ENCODE data around the gene AKT1S1. TPM values are rescaled to one million over a fixed set of nuclear protein-coding genes. Genes with fewer than 3 reads are reported as not detected.
A peak's percentile ranks its signal among the peaks of the same experiment; 100 is the strongest.

The AKT1S1 gene
- total and polyA plus RNA-seq, 2 of the 13 experiments (the other 11 are each of a cell fraction or from before 2014, with no cell fraction given): 13.5 to 27.8 TPM

- TF ChIP-seq, protein P1, sequence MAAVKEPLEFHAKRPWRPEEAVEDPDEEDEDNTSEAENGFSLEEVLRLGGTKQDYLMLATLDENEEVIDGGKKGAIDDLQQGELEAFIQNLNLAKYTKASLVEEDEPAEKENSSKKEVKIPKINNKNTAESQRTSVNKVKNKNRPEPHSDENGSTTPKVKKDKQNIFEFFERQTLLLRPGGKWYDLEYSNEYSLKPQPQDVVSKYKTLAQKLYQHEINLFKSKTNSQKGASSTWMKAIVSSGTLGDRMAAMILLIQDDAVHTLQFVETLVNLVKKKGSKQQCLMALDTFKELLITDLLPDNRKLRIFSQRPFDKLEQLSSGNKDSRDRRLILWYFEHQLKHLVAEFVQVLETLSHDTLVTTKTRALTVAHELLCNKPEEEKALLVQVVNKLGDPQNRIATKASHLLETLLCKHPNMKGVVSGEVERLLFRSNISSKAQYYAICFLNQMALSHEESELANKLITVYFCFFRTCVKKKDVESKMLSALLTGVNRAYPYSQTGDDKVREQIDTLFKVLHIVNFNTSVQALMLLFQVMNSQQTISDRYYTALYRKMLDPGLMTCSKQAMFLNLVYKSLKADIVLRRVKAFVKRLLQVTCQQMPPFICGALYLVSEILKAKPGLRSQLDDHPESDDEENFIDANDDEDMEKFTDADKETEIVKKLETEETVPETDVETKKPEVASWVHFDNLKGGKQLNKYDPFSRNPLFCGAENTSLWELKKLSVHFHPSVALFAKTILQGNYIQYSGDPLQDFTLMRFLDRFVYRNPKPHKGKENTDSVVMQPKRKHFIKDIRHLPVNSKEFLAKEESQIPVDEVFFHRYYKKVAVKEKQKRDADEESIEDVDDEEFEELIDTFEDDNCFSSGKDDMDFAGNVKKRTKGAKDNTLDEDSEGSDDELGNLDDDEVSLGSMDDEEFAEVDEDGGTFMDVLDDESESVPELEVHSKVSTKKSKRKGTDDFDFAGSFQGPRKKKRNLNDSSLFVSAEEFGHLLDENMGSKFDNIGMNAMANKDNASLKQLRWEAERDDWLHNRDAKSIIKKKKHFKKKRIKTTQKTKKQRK (IDR thresholded peaks at IDR 0.05; ENCODE audit: low read length): no peak
- no peak; the same call in 1 of the 2 replicates for TF ChIP-seq TOE1 (CRISPR knock-in tag; IDR thresholded peaks at IDR 0.05)
Observed at GRCh38 chr19:49876422-49877019, 634 bp downstream of the AKT1S1 start (continued).

DNA sequence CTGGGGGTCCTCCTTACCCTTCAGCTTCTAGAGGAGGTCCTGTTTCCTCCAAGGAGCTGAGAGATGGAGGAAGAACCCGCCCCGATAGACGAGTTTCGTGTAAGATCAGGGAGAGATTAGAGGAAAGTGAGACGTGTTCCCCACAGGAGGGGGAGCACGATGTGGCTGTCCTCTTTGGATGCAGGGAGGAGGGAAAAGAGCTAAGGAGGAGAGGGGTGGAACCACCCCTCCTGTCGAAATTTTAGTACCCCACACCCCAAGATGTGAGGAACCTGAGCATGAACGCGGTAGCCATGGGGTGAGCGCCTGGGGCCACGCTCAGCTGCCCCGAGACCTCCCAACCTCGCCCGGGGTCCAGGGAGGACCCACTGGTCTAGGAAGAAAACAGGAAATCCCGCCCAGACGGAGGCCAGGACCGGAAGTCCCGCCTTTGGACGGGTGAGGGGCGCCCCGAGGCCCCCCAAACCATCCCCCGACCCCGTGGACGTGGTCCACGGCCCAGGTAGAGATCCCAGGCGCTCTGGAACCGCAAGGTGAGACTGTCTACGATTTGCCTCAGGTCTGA, 1.2 kb downstream of the AKT1S1 start:
- Histone ChIP-seq H3K4me1 (ENCODE audit: insufficient read depth, low read length) (peaks cover 32% of the 10 kb centered on the region), H3K9ac (ENCODE audit: insufficient read depth, low read depth, low read length) (peak overlapping the region; percentile 97), H3K4me2 (ENCODE audit: low read depth, low read length) (peak overlapping the region; percentile 91), H3K9me3 (ENCODE audit: low read length) (no peaks in the 10 kb centered on the region), H3K27me3 (ENCODE audit: control insufficient read depth in 1 of 2, insufficient read depth in 2 of 2, low read length in 2 of 2) (no peaks in the 10 kb centered on the region; a peak in 1 of 5 replicates), H4K20me1 (ENCODE audit: insufficient read depth, low read length) (peaks cover 5% of the 10 kb centered on the region; the same call in 1 of the 2 replicates), H3K4me3 (replicated peaks in 1 of 3; ENCODE audit: insufficient read depth in 1 of 3, low read depth in 2 of 3, low read length in 3 of 3) (peak overlapping the region; percentile 77 to 99 (median 97)), H3K79me2 (ENCODE audit: insufficient read depth, low read length) (peaks cover 38% of the 10 kb centered on the region), H3K36me3 (replicated peaks in 1 of 2; ENCODE audit: control insufficient read depth in 1 of 2, insufficient read depth in 2 of 2, low read length in 2 of 2) (peaks cover 9 to 26% of the 10 kb centered on the region in 2 experiments), H3K27ac (ENCODE audit: extremely low read length, insufficient read depth, low read length) (peak overlapping the region; percentile 99), H2AFZ (ENCODE audit: low read length) (no peak overlapping the region)
- no TSS peak for BruUV-seq (replicated peaks)
- ChIA-PET CTCF (ENCODE audit: low intra/inter-chr PET ratio, low total read pairs) (no interaction called here), POLR2A (interaction anchor here (0.9 to 3.3 kb wide), 10 partner anchors 9 to 380 kb away, joined by 3 to 21 read pairs (median 8); partner anchors contain the start of genes AP2A1, ATF5, NUP62 and PNKP)
- intact Hi-C loops (cut with micrococcal nuclease; ENCODE audit: unreplicated experiment): no loop called here
- 0% methylated on average over 11 of the region's 28 CpGs for WGBS (ENCODE audit: low lambda C conversion rate)
- ATAC-seq (peak; percentile 40), FAIRE-seq (no peak), DNase-seq (ENCODE audit: low spot score) (peak; percentile 51)
- in situ Hi-C loops (cut with HindIII; ENCODE audit: extremely low pct_ligation_motif_present, low pct_unique_long_range_greater_than_20kb): no loop called here
- peak; percentile 56; the same call in 1 of the 2 replicates for TF ChIP-seq POLR2G (IDR thresholded peaks at IDR 0.05; ENCODE audit: low read depth, low read length)
- 0 out of 2 replicates have a peak, but pooled peaks have one; percentile 13 for TF ChIP-seq RFXAP (CRISPR knock-in tag; IDR thresholded peaks at IDR 0.05; ENCODE audit: borderline replicate concordance)
- peak; percentile 32 for TF ChIP-seq ZNF777 (CRISPR knock-in tag; IDR thresholded peaks at IDR 0.05)
- TF ChIP-seq ZNF263 (CRISPR knock-in tag; IDR thresholded peaks at IDR 0.05): peak; percentile 97
- TF ChIP-seq NFYB (CRISPR knock-in tag; IDR thresholded peaks at IDR 0.05): 0 out of 2 replicates have a peak, but pooled peaks have one; percentile 17
- TF ChIP-seq SRSF4 (IDR thresholded peaks at IDR 0.05; ENCODE audit: low read depth, low read length, poor library complexity, severe bottlenecking): no peak
- TF ChIP-seq ZNF143 (CRISPR knock-in tag; IDR thresholded peaks at IDR 0.05): no peak
- TF ChIP-seq, protein P2, sequence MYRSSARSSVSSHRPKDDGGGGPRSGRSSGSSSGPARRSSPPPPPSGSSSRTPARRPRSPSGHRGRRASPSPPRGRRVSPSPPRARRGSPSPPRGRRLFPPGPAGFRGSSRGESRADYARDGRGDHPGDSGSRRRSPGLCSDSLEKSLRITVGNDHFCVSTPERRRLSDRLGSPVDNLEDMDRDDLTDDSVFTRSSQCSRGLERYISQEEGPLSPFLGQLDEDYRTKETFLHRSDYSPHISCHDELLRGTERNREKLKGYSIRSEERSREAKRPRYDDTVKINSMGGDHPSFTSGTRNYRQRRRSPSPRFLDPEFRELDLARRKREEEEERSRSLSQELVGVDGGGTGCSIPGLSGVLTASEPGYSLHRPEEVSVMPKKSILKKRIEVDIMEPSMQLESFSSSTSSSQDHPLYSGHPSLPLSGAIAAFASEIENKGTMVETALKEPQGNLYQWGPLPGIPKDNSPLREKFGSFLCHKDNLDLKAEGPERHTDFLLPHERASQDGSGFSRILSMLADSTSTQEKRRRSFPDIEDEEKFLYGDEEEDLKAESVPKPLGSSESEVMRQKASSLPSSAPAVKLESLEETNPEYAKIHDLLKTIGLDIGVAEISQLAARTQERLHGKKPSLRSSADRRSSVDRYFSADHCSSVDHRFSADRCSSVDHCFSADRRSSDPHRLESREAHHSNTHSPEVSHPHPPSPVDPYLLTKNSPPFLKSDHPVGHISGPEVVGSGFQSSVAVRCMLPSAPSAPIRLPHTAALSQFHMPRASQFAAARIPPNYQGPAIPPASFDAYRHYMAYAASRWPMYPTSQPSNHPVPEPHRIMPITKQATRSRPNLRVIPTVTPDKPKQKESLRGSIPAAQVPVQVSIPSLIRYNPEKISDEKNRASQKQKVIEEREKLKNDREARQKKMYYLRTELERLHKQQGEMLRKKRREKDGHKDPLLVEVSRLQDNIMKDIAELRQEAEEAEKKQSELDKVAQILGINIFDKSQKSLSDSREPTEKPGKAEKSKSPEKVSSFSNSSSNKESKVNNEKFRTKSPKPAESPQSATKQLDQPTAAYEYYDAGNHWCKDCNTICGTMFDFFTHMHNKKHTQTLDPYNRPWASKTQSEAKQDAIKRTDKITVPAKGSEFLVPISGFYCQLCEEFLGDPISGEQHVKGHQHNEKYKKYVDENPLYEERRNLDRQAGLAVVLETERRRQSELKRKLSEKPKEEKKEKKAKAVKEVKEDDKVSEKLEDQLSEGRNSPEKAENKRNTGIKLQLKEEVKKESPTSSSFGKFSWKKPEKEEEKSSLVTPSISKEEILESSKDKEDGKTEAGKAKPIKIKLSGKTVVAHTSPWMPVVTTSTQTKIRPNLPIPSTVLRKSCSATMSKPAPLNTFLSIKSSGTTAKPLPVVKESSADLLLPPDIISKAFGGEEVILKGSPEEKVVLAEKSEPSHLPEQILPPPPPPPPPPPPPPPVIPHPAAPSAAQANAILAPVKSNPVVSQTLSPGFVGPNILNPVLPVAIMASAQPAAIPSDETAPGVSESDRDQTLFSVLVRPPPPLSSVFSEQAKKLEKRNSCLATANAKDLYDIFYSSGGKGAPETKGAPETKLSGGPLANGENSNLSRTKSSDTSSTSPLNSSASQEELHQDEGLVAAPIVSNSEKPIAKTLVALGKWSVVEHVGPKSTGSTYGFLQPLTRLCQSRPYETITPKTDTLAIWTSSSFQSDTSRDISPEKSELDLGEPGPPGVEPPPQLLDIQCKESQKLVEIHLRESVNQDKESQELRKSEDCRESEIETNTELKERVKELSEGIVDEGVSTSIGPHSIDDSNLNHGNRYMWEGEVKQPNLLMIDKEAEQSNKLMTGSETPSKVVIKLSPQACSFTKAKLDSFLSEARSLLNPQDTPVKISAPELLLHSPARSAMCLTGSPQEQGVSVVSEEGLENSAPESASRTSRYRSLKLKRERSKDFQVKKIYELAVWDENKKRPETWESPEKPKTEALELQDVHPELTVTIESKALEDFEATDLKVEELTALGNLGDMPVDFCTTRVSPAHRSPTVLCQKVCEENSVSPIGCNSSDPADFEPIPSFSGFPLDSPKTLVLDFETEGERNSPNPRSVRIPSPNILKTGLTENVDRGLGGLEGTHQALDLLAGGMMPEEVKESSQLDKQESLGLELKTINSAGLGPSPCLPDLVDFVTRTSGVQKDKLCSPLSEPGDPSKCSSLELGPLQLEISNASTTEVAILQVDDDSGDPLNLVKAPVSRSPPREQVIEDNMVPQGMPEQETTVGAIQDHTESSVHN (CRISPR knock-in tag; IDR thresholded peaks at IDR 0.05): 0 out of 2 replicates have a peak, but pooled peaks have one; percentile 30
